Stomach (tissue), 9 donors: ENCODE measurements around the gene PASD1. TPM values are rescaled to one million over a fixed set of nuclear protein-coding genes. Genes with fewer than 3 reads are reported as not detected.
A peak's percentile ranks its signal among the peaks of the same experiment; 100 is the strongest.
"Not testable (repeated sequence)": the region's sequence is repeated elsewhere in the genome, so short reads cannot be mapped to it uniquely, and the experiment has no call there.

Experiments used
- DNase-seq, 2 donors: peaks; one replicate each; pipeline versions ENCODE4 v3.0.0 to v3.0.0-alpha.2; 2013 to 2019
- H3K27ac ChIP-seq, 5 donors: fragments of 200-600 bp in 4 of 5; sonication (generic) in 4 of 5; one replicate each; pipeline ENCODE4 v1.5.1; 2013 to 2019; ENCODE audit warnings: mild to moderate bottlenecking in 1 of 5, moderate library complexity in 1 of 5
- H3K27me3 ChIP-seq, 3 donors: fragments of 200-600 bp; sonication (generic); one replicate each; pipeline ENCODE4 v1.5.1; 2017 to 2019; ENCODE audit warnings: mixed run types in 1 of 3
- H3K36me3 ChIP-seq, 4 donors: fragments of 200-600 bp; sonication (generic); 1 replicate in 3 of 4; 2 replicates in 1 of 4; pipeline ENCODE4 v1.5.1; 2016 to 2019
- H3K4me1 ChIP-seq, 4 donors: fragments of 200-600 bp; sonication (generic); one replicate each; pipeline ENCODE4 v1.5.1; 2016 to 2019
- H3K4me3 ChIP-seq, 4 donors: fragments of 200-600 bp; sonication (generic) in 3 of 4; one replicate each; pipeline ENCODE4 v1.5.1; 2016 to 2019; ENCODE audit warnings: mild to moderate bottlenecking in 1 of 4
- H3K9me3 ChIP-seq, 4 donors: fragments of 200-600 bp; sonication (generic); one replicate each; pipeline ENCODE4 v1.5.1; 2016 to 2019
- EP300 ChIP-seq: sonication (generic); formaldehyde crosslinking; IDR thresholded peaks from one replicate; pipeline ENCODE4 v1.6.1; 2017; ENCODE audit warnings: antibody characterized with exemption
- POLR2A ChIP-seq, 4 donors: fragments of 450-650 bp; IDR thresholded peaks; one replicate each; pipeline ENCODE4 v1.6.1; 2016; ENCODE audit warnings: antibody characterized with exemption in 4 of 4, control low read depth in 2 of 4, mild to moderate bottlenecking in 1 of 4, moderate library complexity in 1 of 4
- POLR2AphosphoS5 ChIP-seq, 3 donors: sonication (generic); formaldehyde crosslinking; IDR thresholded peaks; one replicate each; pipeline ENCODE4 v1.6.1; 2016; ENCODE audit warnings: antibody characterized with exemption in 3 of 3
- WGBS, 5 donors: extraction: QIAGEN DNeasy Blood & Tissue Kit in 3 of 5; methylation state at CpG; one replicate each; pipeline versions ENCODE4 v1.1.5 to v1.1.7; 2013 to 2018; 5-methylcytosine and 5-hydroxymethylcytosine counted together
- intact Hi-C: fragments of 100-400 bp; cut with DNase I; formaldehyde crosslinking; loops from one replicate; pipeline ENCODE4 v1.15.1; 2023; ENCODE audit warnings: low total_unique reads
- polyA plus RNA-seq, 3 donors: library from polyadenylated mRNA; stranded (reverse); fragments of 200-250 nt; gene quantifications; one replicate each; pipeline ENCODE4 v1.2.3, GENCODE V29; 2013
- total RNA-seq, 5 donors: library from RNA; depleted of rRNA; stranded (reverse); fragments of >200 nt; gene quantifications; one replicate each; pipeline versions ENCODE4 v1.1.0 to v1.2.3, GENCODE V29; 2014 to 2016
- TF ChIP-seq, protein P1 (sequence below), 7 experiments: fragments of 450-650 bp in 4 of 7; fragments of 200-600 bp in 3 of 7; sonication (generic) in 3 of 7; IDR thresholded peaks; one replicate each; pipeline ENCODE4 v1.5.1; 2016 to 2019; ENCODE audit warnings: antibody characterized with exemption in 7 of 7, control low read depth in 2 of 7, mild to moderate bottlenecking in 1 of 7
- donor health status: healthy with polysubstance abuse.
- donor health status: Bipolar disorder and iron deficiency.
- donor health status: healthy.

PASD1 gene
- total and polyA plus RNA-seq, 8 donors: not detected

DNA sequence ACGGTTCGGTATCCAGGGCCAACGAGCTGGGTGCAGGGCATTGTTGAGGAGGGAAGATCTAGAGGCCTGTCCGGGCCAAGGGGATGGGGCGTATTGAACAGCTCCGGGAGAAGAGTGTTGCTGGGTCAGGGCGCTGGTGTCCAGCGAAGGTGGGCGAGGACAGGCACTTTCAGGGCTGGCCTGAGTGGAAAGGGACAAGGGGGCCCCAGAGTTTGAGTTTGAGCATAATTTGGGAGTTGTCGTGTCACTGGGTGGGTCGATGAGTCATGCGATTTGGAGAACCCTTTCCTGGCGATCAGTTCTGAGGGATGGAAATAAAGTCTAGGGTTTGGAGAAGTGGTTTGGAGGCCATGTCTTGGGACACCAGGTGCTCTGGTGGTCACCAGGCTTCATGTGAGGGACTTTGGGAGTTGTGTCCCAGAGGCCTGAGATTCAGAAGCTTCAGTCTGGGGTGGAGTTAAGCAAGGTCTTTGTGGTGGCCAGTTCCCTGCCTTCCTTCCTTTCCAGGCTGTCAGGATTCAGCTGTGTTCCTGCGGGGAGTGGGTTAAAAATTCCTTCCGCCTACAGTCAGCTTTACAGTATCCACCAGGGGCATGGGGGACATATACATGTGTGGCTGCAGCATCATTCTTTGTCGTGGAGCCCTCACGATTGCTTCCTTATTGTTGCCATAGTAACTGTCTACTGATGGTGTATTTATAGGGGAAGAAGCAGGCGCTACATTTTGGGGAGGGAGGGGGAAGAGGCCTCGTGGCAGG, 132.3 kb downstream of the PASD1 start:
- H3K27ac ChIP-seq: no peak overlapping the region
- intact Hi-C loops: no loop called here
- H3K4me1 ChIP-seq: peaks cover 0 to 4% (median 0%) of the 10 kb centered on the region in 4 donors
- H3K36me3 ChIP-seq: no peaks in the 10 kb centered on the region
- WGBS, 5 donors: 17 to 54% (median 37%) methylated on average over 13 to 19 of the region's 19 CpGs
- TF ChIP-seq POLR2A (IDR thresholded peaks at IDR 0.05) (no peak), EP300 (no peak), POLR2AphosphoS5 (IDR thresholded peaks at IDR 0.05) (no peak)
- TF ChIP-seq, protein P1, sequence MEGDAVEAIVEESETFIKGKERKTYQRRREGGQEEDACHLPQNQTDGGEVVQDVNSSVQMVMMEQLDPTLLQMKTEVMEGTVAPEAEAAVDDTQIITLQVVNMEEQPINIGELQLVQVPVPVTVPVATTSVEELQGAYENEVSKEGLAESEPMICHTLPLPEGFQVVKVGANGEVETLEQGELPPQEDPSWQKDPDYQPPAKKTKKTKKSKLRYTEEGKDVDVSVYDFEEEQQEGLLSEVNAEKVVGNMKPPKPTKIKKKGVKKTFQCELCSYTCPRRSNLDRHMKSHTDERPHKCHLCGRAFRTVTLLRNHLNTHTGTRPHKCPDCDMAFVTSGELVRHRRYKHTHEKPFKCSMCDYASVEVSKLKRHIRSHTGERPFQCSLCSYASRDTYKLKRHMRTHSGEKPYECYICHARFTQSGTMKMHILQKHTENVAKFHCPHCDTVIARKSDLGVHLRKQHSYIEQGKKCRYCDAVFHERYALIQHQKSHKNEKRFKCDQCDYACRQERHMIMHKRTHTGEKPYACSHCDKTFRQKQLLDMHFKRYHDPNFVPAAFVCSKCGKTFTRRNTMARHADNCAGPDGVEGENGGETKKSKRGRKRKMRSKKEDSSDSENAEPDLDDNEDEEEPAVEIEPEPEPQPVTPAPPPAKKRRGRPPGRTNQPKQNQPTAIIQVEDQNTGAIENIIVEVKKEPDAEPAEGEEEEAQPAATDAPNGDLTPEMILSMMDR (IDR thresholded peaks at IDR 0.05): no peak
- no peaks in the 10 kb centered on the region for H3K9me3 ChIP-seq
- H3K27me3 ChIP-seq: peaks cover 0 to 25% (median 24%) of the 10 kb centered on the region in 3 donors
- peak in 1 of 2 donors; percentile 23 for DNase-seq
- H3K4me3 ChIP-seq: peak overlapping the region in 1 of 4 donors; percentile 25

DNA sequence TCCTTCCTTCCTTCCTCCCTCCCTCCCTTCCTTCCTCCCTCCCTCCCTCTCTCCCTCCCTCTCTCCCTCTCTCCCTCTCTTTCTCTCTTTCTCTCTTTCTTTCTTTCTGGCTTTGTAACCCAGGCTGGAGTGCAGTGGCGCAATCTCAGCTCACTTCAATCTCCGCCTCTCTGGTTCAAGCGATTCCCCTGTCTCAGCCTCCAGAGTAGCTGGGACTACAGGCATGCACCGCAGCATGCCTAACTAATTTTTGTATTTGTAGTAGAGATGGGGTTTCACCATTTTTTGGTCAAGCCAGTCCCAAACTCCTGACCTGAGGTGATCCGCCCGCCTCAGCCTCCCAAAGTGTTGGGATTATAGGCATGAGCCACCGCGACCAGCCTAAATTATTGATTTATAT, 133.6 kb downstream of the PASD1 start:
- H3K4me3 ChIP-seq: not testable (repeated sequence)

DNA sequence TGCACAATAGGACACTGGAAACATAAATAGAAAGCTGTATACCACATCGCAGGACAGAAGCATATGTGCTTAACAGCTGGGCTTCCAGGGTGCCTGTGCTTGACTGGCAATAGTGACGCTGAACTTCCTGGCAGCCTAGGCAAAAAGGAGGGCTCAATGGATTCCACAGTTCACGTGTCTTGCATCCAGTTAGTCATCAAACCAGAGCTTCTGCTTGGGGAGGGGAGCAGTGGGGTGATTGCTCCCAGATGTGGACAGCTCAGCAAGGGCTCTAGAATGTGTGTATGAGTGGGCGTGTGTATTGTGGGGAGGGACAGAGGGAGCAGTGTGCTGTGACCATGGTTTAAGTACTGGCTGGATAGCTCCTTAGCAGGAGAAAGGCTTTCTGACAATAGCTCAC, 134.0 kb downstream of the PASD1 start:
- WGBS, 5 donors: 63 to 76% (median 66%) methylated on average over 3 to 4 of the region's 4 CpGs

More for the DNA sequence above, 133.6 kb downstream of the PASD1 start:
- H3K9me3 ChIP-seq, DNase-seq, H3K36me3 ChIP-seq, H3K4me1 ChIP-seq, intact Hi-C loops: not testable (repeated sequence)
- H3K27ac ChIP-seq: peak overlapping the region in 1 of 5 donors; percentile 46
- WGBS, 5 donors: 83 to 93% (median 92%) methylated on average over 8 of the region's 8 CpGs
- H3K27me3 ChIP-seq: peaks cover 0 to 25% (median 24%) of the 10 kb centered on the region in 3 donors

DNA sequence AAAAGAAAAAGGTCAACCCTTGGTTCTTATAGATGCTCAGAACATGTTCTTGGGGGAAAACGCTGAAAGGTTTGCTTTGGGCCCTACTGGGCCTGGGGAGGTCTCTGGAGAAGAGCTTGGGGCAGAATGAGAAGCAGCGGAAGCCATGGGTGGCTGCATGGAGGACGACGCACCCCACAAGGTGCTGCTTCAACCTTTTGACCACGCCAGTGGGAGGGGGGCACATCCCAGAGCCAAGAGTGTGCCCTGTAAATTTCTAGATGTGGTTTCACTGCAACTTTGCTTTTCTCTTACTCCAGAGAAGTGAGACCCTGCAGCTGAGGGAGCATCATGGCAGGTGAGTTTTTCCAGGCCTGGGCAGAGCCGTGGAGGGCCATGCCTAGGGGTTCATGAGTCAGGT, 135.0 kb downstream of the PASD1 start:
- Histone ChIP-seq H3K4me3 (no peak overlapping the region), H3K27me3 (peaks cover 0 to 25% (median 24%) of the 10 kb centered on the region in 3 donors), H3K36me3 (no peaks in the 10 kb centered on the region), H3K9me3 (no peaks in the 10 kb centered on the region), H3K27ac (no peak overlapping the region), H3K4me1 (peaks cover 0 to 4% (median 0%) of the 10 kb centered on the region in 4 donors)
- TF ChIP-seq, protein P1 (IDR thresholded peaks at IDR 0.05): no peak
- no peak for TF ChIP-seq POLR2A (IDR thresholded peaks at IDR 0.05)
- TF ChIP-seq POLR2AphosphoS5 (IDR thresholded peaks at IDR 0.05): no peak
- TF ChIP-seq EP300: no peak
- intact Hi-C loops: no loop called here
- DNase-seq: no peak
- 64 to 92% (median 87%) methylated on average over 3 to 6 of the region's 6 CpGs for WGBS, 5 donors

More for the DNA sequence above, 134.0 kb downstream of the PASD1 start:
- DNase-seq: peak in 1 of 2 donors; percentile 65
- peaks cover 0 to 4% (median 0%) of the 10 kb centered on the region in 4 donors for H3K4me1 ChIP-seq
- peaks cover 0 to 25% (median 24%) of the 10 kb centered on the region in 3 donors for H3K27me3 ChIP-seq
- no peak overlapping the region for H3K4me3 ChIP-seq
- no peaks in the 10 kb centered on the region for H3K9me3 ChIP-seq
- H3K36me3 ChIP-seq: no peaks in the 10 kb centered on the region
- peak overlapping the region in 1 of 5 donors; percentile 46 for H3K27ac ChIP-seq
- intact Hi-C loops: no loop called here
- TF ChIP-seq POLR2AphosphoS5 (IDR thresholded peaks at IDR 0.05) (no peak), POLR2A (IDR thresholded peaks at IDR 0.05) (no peak), EP300 (no peak)
- TF ChIP-seq, protein P1 (IDR thresholded peaks at IDR 0.05): no peak

DNA sequence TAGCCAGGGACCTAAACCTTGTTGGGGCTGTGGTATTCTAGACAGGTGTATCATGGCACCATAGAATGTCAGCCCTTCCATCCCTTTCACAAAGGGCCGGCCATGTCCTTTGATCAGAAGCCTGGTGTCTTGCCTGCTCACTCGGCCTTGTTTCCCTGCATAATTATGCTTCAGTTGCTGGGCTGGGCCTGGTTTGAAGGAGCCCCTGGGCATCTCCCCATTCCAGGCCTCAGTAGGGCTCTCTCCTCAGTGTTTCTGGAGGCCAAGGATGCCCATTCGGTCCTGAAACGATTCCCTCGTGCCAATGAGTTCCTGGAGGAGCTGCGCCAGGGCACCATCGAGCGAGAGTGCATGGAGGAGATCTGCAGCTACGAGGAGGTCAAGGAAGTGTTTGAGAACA, 136.3 kb downstream of the PASD1 start:
- no peak for DNase-seq
- TF ChIP-seq EP300 (no peak), POLR2A (IDR thresholded peaks at IDR 0.05) (no peak), POLR2AphosphoS5 (IDR thresholded peaks at IDR 0.05) (no peak)
- TF ChIP-seq, protein P1 (IDR thresholded peaks at IDR 0.05): no peak
- Histone ChIP-seq H3K27ac (no peak overlapping the region), H3K27me3 (peaks cover 0 to 18% (median 15%) of the 10 kb centered on the region in 3 donors), H3K9me3 (no peaks in the 10 kb centered on the region), H3K4me3 (no peak overlapping the region), H3K4me1 (peaks cover 0 to 4% (median 0%) of the 10 kb centered on the region in 4 donors), H3K36me3 (no peaks in the 10 kb centered on the region)
- intact Hi-C loops: no loop called here
- WGBS, 5 donors: 83 to 94% (median 91%) methylated on average over 5 to 9 of the region's 9 CpGs
